Upper lobe of left lung (tissue), 4 donors: ENCODE data around the gene GADL1.

Experiments used
- EP300 ChIP-seq, 4 donors: sonication (generic); formaldehyde crosslinking; IDR thresholded peaks; one replicate each; pipeline ENCODE4 v1.5.1; 2017; ENCODE audit warnings: antibody characterized with exemption in 4 of 4, control low read depth in 2 of 4
- POLR2A ChIP-seq, 4 donors: fragments of 450-650 bp; IDR thresholded peaks; one replicate each; pipeline ENCODE4 v1.5.1; 2016 to 2017; ENCODE audit warnings: antibody characterized with exemption in 4 of 4, mild to moderate bottlenecking in 2 of 4
- TF ChIP-seq, protein P1 (sequence below), 6 experiments: fragments of 450-650 bp in 4 of 6; fragments of 200-600 bp in 2 of 6; sonication (generic) in 2 of 6; IDR thresholded peaks; one replicate each; pipeline ENCODE4 v1.5.1; 2016 to 2019; ENCODE audit warnings: antibody characterized with exemption in 6 of 6

DNA sequence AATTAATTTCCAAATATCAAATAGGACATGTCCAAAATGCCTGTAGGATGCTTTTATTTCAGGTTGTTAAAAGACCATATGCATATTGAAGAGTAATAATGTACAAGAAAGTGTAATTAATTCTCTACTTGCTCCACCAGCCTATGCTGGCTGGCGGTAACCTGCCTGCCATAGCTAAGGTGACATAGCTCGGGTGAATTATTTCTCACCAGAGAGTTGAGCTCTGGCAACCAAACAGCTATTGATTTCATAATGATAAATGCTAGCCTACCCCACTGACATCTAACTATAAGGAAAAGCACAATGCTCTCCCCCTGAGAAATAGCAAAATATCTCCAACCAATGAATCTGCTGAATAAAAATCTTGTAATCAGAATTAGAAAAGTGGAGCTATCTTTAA lies 48.9 kb downstream of the GADL1 start:
- TF ChIP-seq, protein P1, sequence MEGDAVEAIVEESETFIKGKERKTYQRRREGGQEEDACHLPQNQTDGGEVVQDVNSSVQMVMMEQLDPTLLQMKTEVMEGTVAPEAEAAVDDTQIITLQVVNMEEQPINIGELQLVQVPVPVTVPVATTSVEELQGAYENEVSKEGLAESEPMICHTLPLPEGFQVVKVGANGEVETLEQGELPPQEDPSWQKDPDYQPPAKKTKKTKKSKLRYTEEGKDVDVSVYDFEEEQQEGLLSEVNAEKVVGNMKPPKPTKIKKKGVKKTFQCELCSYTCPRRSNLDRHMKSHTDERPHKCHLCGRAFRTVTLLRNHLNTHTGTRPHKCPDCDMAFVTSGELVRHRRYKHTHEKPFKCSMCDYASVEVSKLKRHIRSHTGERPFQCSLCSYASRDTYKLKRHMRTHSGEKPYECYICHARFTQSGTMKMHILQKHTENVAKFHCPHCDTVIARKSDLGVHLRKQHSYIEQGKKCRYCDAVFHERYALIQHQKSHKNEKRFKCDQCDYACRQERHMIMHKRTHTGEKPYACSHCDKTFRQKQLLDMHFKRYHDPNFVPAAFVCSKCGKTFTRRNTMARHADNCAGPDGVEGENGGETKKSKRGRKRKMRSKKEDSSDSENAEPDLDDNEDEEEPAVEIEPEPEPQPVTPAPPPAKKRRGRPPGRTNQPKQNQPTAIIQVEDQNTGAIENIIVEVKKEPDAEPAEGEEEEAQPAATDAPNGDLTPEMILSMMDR (IDR thresholded peaks at IDR 0.05) = no peak
- no peak for TF ChIP-seq EP300 (IDR thresholded peaks at IDR 0.05)
- no peak for TF ChIP-seq POLR2A (IDR thresholded peaks at IDR 0.05)
